Activated CD4-positive, CD25-positive, alpha-beta regulatory T cell (primary cell): ENCODE data around the gene TBPL2.
"Not testable (repeated sequence)": the region's sequence is repeated elsewhere in the genome, so short reads cannot be mapped to it uniquely, and the experiment has no call there.

Experiments used
- DNase-seq, 4 experiments: peaks; one replicate each; lab custom pipeline; 2025; lab: John Stamatoyannopoulos, UW

Gene TBPL2

DNA sequence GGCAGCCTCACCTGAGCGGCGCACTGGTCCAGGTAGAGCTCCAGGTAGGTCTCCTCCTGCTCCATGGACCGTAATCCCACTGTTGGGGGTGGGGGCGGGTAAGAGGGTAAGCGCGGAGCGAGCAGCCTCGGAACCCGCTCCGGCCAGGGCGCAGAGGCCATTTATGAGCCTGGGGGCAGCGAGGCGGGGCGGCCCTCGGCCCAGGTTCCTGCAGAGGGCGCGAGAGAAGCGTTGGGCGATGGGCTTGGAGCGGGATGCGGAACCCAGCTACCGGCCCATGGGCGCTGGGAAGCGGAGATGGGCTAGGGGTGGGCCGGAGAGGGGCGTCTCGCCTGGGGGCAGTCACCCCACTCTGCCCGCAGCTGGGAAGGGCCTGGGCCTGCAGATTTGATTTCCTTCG lies at the start of gene TBPL2:
Gene TBPL2 (minus strand): TSS at position 232 of the 400 bp plus-strand sequence. CDS start 167 bp downstream, at position 65.
- DNase-seq, result no peak

DNA sequence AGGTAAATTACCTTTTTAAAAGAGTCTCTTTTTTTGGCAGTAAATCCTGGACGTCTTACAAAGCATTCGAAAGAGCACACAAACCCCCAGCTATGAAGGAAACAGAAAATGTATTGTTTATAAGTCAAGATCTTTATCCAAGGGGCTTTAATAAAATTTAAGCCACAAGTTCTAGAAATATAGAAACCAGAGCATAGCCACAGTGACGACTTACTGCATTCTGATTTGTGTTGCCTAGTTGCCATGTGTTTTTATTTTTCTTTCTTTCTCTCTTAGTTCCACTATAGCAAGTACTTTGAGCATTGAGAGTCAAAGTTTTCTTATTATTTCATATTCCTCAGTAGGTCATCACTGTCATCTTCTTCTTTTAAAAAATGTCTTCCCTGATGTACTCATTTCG lies 47.8 kb upstream of the TBPL2 start:
- no peak for DNase-seq

DNA sequence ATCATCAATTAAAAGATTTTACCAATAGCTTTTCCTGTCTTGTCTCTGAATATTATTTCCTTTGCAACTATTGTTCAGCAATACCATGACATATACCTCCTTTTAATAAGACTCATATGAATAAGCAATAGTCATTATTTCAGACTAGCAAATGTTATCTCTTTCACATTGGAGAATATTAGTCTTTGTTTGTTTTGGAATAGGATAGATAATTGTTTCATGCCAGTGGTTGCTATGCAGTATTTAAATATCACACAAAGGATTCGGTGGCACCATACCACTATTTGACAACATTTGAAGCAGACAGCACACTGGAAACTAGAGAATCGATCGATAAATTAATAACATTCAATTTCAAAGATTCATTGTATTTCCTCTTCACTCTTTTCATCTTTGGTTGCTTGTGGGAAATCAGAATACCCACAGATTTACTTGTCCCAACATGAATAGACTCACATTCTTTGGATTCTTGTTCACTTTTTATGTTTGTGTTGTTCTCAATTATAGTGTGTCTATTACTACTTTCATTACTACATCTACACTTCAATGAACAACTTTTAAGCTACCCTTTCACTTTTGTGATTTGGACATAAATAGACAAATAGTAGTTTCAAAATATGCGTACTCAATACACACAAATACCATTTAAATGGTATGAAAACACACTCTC lies 42.7 kb upstream of the TBPL2 start:
- DNase-seq, result no peak

DNA sequence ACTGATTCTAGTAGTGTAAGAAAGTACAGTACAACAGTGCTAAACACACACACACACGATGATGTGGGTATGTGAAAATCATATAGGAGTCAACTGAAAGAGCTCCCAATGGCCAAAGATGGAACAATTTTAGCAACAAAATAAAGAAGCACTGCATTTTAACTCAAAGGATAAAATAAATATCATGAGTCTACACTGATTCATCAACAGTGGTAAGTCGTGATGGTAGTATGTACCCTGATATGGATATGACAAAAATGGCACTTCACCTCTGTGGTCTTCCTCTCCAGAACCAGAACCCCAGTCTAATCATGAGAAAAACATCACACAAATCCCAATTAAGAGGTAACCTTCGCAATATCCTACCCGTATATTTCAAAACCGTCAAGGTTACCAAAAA lies 41.4 kb upstream of the TBPL2 start:
- DNase-seq, result no peak

DNA sequence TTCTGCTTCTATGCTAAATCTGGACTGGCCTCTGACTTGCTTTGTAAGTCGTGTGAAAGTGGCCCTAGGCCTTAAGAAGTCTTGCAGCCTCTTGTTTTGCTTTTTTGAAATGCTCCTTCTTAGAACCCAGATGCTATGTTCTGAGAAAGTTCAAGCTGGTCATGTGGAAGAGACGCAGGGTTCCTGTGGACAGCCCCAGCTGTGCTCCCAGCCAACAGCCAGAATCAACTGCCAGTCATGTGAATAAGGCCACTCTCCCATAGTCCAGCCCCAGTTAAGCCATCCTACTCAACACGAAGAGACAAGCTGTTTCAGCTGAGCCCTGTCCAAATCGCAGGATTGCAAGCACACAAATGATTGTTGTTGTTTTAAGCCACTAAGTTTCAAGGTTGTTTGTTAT lies 37.3 kb upstream of the TBPL2 start:
- DNase-seq, result no peak

DNA sequence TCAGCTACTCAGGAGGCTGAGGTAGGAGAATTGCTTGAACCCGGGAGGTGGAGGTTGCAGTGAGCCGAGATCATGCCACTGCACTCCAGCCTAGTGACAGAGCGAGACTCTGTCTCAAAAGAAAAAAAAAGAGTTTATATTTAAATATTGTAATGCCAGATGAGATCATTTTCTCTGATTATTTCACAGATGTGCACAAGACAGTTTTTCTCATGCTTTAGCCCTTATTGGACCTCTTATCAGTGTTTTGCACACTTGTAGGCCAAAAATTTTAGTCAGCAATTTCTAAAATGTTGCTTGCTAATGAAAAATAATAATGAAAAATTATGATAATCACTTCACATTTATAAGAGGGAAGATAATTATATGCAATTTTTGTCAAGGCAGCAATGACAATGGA lies 36.0 kb upstream of the TBPL2 start:
- not testable (repeated sequence) for DNase-seq

DNA sequence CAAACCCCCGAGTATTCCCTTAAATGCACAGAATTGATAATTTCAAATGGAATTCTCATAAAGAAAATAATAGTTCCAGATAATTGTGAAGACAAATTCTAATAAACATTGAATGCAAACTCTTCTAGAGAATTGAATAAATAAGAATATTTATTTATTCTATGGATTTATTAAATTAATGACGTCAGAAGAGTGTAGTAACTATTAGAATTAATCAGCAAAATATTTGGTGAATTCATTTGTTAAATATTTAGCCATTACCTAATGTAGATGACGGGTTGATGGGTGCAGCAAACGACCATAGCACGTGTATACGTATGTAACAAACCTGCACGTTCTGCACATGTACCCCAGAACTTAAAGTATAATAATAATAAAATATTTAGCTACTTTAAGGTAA lies 33.4 kb upstream of the TBPL2 start:
- DNase-seq, result no peak

DNA sequence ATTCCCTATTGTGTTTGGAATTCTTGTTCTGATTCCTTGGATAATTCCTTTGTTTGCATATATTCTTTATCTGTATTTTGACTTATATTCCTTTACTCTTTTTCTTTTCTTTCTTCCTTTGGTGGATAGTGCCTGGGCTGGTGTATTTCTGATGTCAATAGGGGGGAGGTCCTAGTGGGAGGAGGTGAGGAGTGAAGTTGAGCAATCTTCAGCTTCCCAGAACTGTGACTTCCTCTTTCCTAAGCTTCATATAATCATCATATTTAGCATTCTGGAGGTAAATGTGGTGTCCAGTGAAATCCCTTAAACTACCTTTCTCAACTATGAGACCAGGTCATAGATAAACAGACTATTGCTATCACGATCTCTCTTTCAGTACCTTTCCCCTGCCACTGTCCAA lies 29.6 kb upstream of the TBPL2 start:
- no peak for DNase-seq

DNA sequence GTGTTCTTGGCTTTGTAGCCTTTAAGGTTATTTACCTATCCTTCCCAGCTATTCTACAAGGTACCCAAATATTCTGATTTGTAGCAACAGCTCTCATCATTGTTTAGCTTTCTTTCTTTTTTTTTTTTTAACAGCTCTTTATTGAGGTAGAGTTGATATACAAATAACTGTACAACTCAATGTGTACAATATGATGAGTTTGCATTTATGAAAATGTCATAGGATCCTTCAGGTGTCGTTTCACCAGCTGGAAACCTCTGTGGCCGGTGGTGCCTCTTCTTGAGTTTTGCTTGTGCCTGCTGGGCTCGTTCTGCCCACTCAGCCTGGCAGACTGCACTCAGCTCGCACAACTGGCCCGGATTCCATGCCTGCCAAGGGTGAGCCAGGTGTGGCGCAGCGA lies 26.9 kb upstream of the TBPL2 start:
- no peak for DNase-seq

DNA sequence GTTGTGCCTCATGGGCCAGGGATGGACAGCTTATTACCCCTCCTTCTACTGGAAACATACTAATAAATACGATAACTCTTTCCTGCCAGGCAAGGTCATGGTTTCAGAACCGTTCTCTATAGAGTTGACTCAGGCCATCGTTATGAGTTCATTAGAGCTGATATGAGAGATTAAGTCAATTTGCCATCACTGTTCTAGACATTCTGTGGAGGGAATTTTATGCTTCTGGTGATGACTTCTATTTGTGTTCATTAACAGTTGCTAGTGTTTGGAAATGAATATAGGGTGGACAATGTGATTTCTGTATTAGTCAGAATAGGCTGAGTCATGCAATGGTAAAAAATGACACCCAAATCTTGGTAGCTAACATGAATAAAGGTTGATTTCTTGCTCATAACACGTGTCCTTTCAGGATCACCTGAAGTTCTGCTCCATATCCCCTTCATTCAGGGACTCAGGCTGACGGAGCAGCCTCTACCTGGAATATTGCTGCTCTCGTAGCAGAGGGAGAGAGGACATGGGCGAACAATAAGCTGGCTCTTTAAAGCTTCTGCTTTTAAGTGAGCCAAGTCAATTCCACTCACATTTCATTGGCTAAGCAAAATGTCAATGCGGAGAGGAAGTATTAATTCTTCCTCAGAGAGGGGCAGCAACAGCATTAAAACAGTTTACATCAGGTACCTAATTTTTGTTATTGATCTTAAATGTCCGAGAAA lies 18.5 kb upstream of the TBPL2 start:
- DNase-seq, result no peak

DNA sequence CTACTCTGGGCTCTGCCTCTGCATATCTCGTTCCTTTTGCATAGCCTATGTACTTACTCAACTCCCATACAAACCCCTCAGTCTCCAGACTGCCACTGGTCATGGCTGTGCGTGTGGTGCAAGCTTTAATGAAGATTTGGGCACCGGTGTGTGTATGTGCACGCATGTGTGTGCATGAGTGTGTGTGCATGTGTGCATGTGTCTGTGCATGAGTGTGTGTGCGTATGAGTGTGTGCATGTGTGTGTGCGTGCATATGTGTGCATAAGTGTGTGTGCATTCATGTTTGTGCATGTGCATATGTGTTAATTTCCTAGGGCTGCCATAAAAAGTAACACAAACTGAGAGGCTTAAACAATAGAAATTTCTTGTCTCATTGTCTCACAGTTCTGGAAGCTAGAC lies 17.1 kb upstream of the TBPL2 start:
- DNase-seq, result no peak

DNA sequence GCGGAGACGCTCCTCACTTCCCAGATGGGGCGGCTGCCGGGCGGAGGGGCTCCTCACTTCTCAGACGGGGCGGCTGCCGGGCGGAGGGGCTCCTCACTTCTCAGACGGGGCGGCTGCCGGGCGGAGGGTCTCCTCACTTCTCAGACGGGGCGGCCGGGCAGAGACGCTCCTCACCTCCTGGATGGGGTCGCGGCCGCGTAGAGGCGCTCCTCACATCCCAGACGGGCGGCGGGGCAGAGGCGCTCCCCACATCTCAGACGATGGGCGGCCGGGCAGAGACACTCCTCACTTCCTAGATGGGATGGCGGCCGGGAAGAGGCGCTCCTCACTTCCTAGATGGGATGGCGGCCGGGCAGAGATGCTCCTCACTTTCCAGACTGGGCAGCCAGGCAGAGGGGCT lies 16.0 kb upstream of the TBPL2 start:
- DNase-seq, result not testable (repeated sequence)

DNA sequence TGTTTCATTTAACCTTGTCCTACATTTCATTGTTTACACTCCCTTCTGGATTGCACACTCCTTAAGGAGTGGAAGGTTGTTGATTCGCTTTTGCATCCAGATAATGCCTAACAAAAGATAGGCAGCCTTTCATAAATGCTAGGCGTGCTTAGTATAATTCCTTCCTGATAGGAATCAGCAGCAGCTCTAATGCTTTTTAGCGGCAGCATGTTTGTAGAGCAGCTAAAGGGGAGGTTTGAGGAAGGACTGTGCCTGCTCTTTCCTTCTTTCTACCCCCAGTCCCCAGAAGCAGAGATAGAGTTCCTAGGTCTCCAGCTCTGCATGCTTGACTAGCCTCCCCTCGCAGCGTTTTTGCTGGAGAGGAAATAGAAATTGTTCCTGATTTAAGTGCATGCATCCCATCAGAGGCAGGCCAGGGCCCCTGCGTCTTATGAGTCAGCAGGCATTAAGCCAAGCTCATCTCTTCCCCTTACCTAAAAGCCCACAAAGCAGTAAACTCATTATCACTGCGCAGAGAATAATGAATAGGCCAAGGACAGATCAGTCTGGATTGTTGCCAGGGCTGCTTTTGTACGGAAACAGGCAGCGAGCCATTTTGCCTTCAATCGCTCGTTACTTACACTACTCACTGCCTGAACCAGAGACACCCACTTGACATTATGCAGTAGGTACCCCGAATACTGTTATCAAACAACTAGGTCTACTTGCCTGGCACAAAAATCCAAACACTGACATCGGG lies 14.0 kb upstream of the TBPL2 start:
- no peak for DNase-seq

DNA sequence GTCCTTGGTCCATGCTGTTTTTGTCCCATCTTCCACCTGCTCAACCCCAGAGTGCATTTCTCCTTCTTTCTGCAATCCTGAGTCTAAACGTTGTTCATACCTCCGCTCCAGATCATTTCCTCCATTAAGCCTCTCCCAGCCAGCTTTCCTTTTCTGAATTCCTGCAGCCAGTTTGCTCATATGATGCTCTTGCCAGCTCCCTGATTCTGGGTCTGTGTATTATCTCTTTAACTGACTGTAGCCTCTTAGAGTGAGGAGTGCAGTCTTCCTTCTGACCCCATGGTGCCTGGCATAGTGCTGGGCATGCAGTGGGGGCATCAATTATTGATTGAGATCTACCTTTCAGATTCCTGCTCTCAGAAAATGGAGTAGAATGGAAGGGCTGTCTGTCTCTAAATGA lies 11.5 kb upstream of the TBPL2 start:
- DNase-seq, result no peak

DNA sequence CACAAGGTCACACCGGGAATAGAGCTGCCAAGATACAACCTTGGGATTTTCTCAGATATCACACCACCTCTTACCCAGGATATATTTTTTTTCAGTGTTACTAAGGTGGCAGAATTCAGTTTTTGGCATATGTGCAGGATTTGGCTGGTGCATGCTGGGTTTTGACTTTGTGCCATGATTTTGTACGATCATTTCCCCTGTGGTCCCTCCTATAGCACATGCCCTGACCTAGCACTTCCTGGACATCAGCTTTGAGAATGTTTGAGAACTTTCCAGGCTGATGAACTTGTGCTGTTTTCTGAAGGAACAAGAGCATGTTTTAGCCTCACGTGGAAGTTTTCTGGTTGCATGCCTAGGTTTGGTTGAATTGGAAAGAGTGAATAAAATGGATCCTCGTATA lies 11.0 kb upstream of the TBPL2 start:
- no peak for DNase-seq

DNA sequence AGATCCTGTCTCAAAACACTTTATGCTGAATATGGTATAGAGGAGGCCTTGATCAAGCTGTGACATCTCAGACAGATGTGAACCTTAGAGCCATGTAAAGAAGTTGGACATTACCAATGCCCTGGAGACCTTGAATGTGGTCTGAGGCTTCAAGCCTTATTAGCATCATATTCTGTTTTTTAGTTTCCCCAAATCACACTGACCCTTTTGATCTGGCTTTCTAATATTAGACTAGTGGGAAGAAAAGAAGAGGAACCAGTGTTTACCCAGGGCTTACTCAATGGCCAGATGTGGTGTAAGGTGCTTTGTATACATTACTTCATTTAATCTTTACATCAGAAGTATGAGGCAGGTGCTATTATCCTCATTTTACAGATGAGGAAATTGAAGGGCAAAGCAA lies 10.6 kb upstream of the TBPL2 start:
- no peak for DNase-seq

DNA sequence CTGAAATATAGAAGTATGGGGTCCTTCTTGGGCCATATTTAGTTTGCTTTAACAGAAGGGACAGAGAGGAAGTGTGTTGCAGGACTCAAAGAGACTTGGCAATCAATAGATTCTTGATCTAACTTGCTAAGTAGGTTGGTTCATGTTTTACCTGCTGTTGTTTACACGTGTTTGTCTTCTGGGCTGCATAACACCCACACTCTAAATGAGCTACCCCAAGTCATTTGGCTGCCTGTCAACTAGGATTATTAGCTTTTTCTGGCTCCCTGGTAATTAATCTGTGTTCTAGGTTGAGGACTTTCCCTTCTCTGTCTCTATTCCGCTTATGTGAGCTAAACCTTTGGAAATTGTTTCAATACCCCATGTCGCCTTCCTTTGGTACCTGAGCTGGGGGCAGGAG lies 10.1 kb upstream of the TBPL2 start:
- DNase-seq, result no peak

DNA sequence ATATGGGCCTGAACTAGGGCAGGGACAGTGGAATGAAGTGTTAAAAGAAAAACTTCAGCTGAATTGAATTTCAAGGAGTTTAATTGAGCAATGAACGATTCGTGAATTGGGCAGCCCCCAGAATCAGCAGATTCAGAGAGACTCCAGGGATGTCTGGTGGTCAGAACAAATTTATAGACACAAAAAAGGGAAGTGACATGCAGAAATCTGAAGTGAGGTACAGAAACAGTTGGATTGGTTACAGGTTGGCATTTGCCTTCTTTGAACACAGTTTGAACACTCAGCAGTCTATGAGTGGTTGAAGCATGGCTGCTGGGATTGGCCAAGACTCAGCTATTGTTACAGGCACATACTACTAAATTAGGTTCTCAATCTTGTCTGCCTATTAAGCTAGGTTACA lies 9.7 kb upstream of the TBPL2 start:
- no peak for DNase-seq

DNA sequence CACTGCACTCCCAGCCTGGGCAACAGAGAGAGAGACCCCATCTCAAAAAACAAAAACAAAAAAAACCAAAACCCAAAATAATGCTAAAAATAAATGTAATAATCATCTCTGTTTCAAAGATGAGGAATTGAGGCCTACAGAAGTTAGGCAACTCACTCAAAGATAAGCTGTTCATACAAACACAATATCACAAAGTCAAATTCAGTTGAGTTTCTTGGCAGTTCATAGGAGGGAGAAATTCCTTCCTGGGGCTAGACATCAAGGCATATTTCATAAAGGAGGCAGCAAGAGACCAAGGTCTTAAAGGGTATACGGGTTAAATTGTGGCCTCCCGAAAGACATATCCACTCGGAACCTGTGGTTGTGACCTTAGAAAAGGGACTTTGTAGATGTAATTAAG lies 8.7 kb upstream of the TBPL2 start:
- DNase-seq, result no peak

DNA sequence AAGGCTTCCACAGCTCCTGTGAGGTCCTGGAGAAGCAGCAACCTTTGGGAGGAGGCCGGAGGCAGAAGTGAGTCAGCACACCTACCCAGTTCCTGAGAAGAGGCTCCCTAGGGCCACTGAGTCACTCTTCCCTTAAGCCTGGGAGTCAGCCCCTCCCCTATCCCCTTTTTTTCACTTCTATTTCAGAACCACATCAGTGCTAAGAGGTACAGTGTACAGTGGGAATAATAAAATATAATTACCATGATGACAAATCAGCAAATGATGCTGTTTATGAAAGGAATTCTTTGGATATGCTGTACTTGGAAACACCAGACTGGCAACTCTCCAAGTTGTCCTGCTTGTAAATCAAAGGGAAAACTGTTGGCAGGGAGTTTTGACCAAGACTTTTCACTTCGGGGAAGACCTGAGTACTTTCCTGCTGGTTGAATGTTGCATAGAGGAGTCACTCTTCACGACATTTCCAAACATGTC lies 7.8 kb upstream of the TBPL2 start:
- no peak for DNase-seq

DNA sequence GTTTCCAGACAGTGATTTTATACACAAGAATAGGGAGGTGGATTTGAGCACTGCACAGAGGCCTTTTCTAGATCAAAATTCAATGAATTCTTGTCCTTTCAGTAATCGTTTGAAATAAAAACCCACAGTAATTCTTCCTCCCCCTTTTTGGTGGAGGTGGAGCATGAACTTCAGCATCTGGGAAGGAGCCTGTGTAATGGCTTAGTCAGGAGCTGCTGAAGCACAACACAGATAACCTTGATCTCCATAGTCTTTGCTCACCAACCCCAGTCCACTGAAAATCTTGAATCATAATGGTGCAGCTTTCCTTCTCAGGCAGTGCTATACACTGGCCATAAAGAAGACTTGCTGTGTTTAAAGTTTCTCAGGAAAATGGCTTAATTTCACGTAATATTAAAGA lies 6.4 kb upstream of the TBPL2 start:
- DNase-seq, result no peak

DNA sequence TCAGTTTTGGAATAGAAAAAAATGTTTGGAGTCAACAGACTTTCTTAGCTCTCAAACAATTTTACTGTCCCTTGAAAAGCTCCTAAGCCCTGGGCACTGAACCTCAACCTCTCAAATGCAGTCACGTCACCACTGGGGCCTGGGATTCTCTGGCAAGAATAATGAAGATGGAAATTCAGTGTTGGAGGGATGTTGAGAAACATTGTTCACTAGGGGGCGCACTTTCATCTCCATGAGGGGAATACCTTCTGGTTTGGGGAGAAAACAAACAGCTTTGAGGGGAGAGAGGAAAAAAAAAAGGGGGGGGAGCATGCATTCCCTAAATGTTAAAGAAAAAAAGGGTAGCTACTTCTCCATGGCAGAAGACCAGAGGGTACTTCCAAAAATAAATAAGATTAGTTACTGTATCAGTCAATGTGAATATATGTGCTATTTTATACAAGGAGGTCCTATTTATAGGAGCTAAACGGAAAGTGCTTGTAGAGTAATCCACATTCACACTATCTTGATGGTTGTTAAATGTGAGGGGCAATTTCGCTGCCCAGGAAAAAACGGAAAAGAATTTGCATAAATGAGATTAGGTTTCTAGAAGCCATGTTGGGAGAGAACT lies 5.8 kb upstream of the TBPL2 start:
- peak; percentile 3 to 29 (median 6) for DNase-seq

DNA sequence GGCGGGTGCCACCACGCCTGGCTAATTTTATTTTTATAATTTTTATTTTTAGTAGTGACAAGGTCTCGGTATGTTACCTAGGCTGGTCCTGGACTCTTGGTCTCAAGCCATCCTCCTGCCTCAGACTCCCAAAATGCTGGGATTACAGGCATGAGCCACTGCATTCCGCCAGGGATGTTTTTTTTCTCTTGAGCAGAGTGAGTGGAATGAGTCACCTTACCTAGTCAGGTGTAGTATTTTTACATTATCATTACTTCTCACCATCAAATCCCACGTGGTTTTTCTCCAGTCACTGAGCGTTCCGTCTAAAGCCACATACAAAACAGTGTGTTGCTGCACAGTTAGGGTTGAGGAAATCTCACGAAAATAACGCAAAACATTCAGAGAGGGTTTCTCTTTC lies 870 bp upstream of the TBPL2 start:
- DNase-seq, result no peak
